K562 (cell line): Measurements from ENCODE around the gene SIGLEC6. TPM values are rescaled to one million over a fixed set of nuclear protein-coding genes. Genes with fewer than 3 reads are reported as not detected.

Experiments used
- BACH1 ChIP-seq: fragments of 200-800 bp; sonication (Bioruptor generic); IDR thresholded peaks from 2 replicates; pipeline ENCODE4 v1.6.1; 2016; ENCODE audit warnings: missing genetic modification characterization, missing compliant biosample characterization
- CBX1 ChIP-seq: sonication (generic); IDR thresholded peaks from 2 replicates; pipeline ENCODE4 v1.6.1; 2016; ENCODE audit warnings: antibody characterized with exemption, low read depth, mild to moderate bottlenecking
- CBX3 ChIP-seq, 2 experiments: IDR thresholded peaks; 1 replicate in 1 of 2; 2 replicates in 1 of 2; pipeline ENCODE4 v1.6.1; 2012; ENCODE audit warnings: inconsistent platforms in 2 of 2, low read length in 2 of 2, borderline replicate concordance in 1 of 2, control low read depth in 1 of 2
- DLX4 ChIP-seq: fragments of 250-450 bp; sonication (Bioruptor Pico); IDR thresholded peaks from 2 replicates; pipeline ENCODE4 v1.6.1; 2021; ENCODE audit warnings: mild to moderate bottlenecking
- FOSL1 ChIP-seq: fragments of 200-800 bp; sonication (Bioruptor generic); conservative IDR thresholded peaks from 2 replicates; pipeline ENCODE4 v1.6.1; 2016; ENCODE audit warnings: missing genetic modification characterization, missing compliant biosample characterization
- HNRNPL ChIP-seq: fragments of 200-400 bp; formaldehyde crosslinking; IDR thresholded peaks from 2 replicates; pipeline ENCODE4 v1.6.1; 2017; ENCODE audit warnings: low read depth, mild to moderate bottlenecking, low read length
- MAFG ChIP-seq: fragments of 450-650 bp; conservative IDR thresholded peaks from 2 replicates; pipeline ENCODE4 v1.6.1; 2016; ENCODE audit warnings: missing genetic modification characterization, missing compliant biosample characterization
- MCM7 ChIP-seq, 2 experiments: fragments of 450-650 bp; IDR thresholded peaks; 2 replicates each; pipeline ENCODE4 v1.6.1; 2016 to 2018
- MEF2D ChIP-seq: conservative IDR thresholded peaks from 2 replicates; pipeline ENCODE4 v1.6.1; 2016; ENCODE audit warnings: low read depth, missing genetic modification characterization, missing compliant biosample characterization
- POLR2AphosphoS2 ChIP-seq: IDR thresholded peaks from 2 replicates; pipeline ENCODE4 v1.6.1; 2012; ENCODE audit warnings: low read length, improper control_type of control experiment
- POU5F1 ChIP-seq: fragments of 150-350 bp; IDR thresholded peaks from 2 replicates; pipeline ENCODE4 v1.6.1; 2014; ENCODE audit warnings: borderline replicate concordance, low read length, low read depth, mild to moderate bottlenecking; ENCODE audit not compliant: partially characterized antibody
- SIX5 ChIP-seq, 2 experiments: IDR thresholded peaks; 2 replicates each; pipeline ENCODE4 v1.6.1; 2011; ENCODE audit warnings: low read length in 2 of 2, borderline replicate concordance in 1 of 2, low read depth in 1 of 2, mild to moderate bottlenecking in 1 of 2, moderate library complexity in 1 of 2; ENCODE audit not compliant: insufficient read depth in 1 of 2
- SRSF9 ChIP-seq: fragments of 200-400 bp; formaldehyde crosslinking; IDR thresholded peaks from 2 replicates; pipeline ENCODE4 v1.6.1; 2017; ENCODE audit warnings: low read depth, low read length, borderline replicate concordance
- XRCC5 ChIP-seq: fragments of 200-400 bp; formaldehyde crosslinking; IDR thresholded peaks from 2 replicates; pipeline ENCODE4 v1.6.1; 2017; ENCODE audit warnings: low read depth, mild to moderate bottlenecking, low read length
- ZBTB11 ChIP-seq, 3 experiments: fragments of 200-800 bp in 1 of 3; fragments of 250-450 bp in 1 of 3; fragments of 450-650 bp in 1 of 3; sonication (Bioruptor Pico) in 1 of 3; sonication (Bioruptor generic) in 1 of 3; formaldehyde crosslinking in 1 of 3; IDR thresholded peaks; 2 replicates each; pipeline versions ENCODE4 v1.6.1 to v1.8.0; 2016 to 2022; ENCODE audit warnings: mild to moderate bottlenecking in 2 of 3, missing genetic modification characterization in 2 of 3, missing compliant biosample characterization in 1 of 3, moderate library complexity in 1 of 3
- ZFX ChIP-seq: sonication (generic); formaldehyde crosslinking; IDR thresholded peaks from 2 replicates; pipeline ENCODE4 v1.8.0; 2022; ENCODE audit warnings: mild to moderate bottlenecking, missing genetic modification reagents, moderate library complexity
- ZNF232 ChIP-seq: sonication (generic); formaldehyde crosslinking; IDR thresholded peaks from 2 replicates; pipeline ENCODE4 v1.8.0; 2022; ENCODE audit warnings: mild to moderate bottlenecking, missing genetic modification reagents
- ZNF280B ChIP-seq: fragments of 250-450 bp; sonication (Bioruptor Pico); IDR thresholded peaks from 2 replicates; pipeline ENCODE4 v1.5.1; 2021; ENCODE audit warnings: mild to moderate bottlenecking
- ZNF436 ChIP-seq: fragments of 250-450, 450-650 bp; sonication (Bioruptor Pico); formaldehyde crosslinking; IDR thresholded peaks from 2 replicates; pipeline ENCODE4 v1.7.0; 2020; ENCODE audit warnings: mild to moderate bottlenecking
- ZNF589 ChIP-seq: fragments of 200-800 bp; sonication (Bioruptor generic); IDR thresholded peaks from 2 replicates; pipeline ENCODE4 v1.6.1; 2016; ENCODE audit warnings: low read depth, missing genetic modification characterization, missing compliant biosample characterization
- ZNF740 ChIP-seq, 3 experiments: fragments of 200-800 bp in 1 of 3; sonication (Bioruptor generic) in 1 of 3; sonication (generic) in 1 of 3; formaldehyde crosslinking in 1 of 3; IDR thresholded peaks; 2 replicates each; pipeline versions ENCODE4 v1.6.1 to v1.8.0; 2016 to 2022; ENCODE audit warnings: mild to moderate bottlenecking in 2 of 3, missing compliant biosample characterization in 2 of 3, missing genetic modification characterization in 2 of 3, missing genetic modification reagents in 1 of 3
- polyA plus RNA-seq, 8 experiments: library from polyadenylated mRNA; depleted of rRNA in 4 of 8; stranded (reverse) in 5 of 8; unstranded in 3 of 8; fragments of >200 nt; fragmentation: Nextera tagmentation in 2 of 8; fragmentation: Illumina TruSeq in 1 of 8; extraction: Ambion mirVana in 2 of 8; extraction: Trizol in 1 of 8; gene quantifications; 2 replicates each; pipeline versions ENCODE4 v1.2.1 to v1.2.3, GENCODE V29; 2011 to 2014; ENCODE audit warnings: inconsistent platforms in 1 of 8, missing spikeins in 1 of 8
- total RNA-seq, 7 experiments: library from RNA; depleted of rRNA in 6 of 7; stranded (reverse); fragments of >200 nt in 6 of 7; fragmentation: Illumina TruSeq in 2 of 7; extraction: Trizol in 2 of 7; gene quantifications; 2 replicates each; pipeline versions ENCODE4 v1.2.1 to v1.2.3, GENCODE V29; 2011 to 2021; ENCODE audit warnings: low replicate concordance in 1 of 7

SIGLEC6 gene
- total and polyA plus RNA-seq, 9 of the 15 experiments (the other 6 are each of a cell fraction or from before 2014, with no cell fraction given), result 0.03 to 17.5 (median 0.71) TPM

- TF ChIP-seq ZNF232 (CRISPR knock-in tag), result no peak
- no peak for TF ChIP-seq SRSF9
- TF ChIP-seq CBX1, result no peak
- no peak for TF ChIP-seq FOSL1 (tag)
- TF ChIP-seq CBX3 (IDR thresholded peaks at IDR 0.05; ENCODE audit: borderline replicate concordance in 1 of 2, low read length in 2 of 2), result peak in 1 of 2 experiments; percentile 75; a peak in 2 of 3 replicates
- TF ChIP-seq ZFX (CRISPR knock-in tag), result no peak
- no peak for TF ChIP-seq ZNF436 (CRISPR knock-in tag)
- peak; percentile 78 to 81 for TF ChIP-seq SIX5 (IDR thresholded peaks at IDR 0.05; ENCODE audit: borderline replicate concordance in 1 of 2, insufficient read depth in 1 of 2, low read depth in 1 of 2, low read length in 2 of 2)
- peak; percentile 62 for TF ChIP-seq POU5F1
- TF ChIP-seq ZNF589 (CRISPR knock-in tag), result peak; percentile 66; the same call in 1 of the 2 replicates
- TF ChIP-seq DLX4 (CRISPR knock-in tag), result no peak
- TF ChIP-seq ZNF280B (CRISPR knock-in tag), result no peak
- TF ChIP-seq XRCC5, result 0 out of 2 replicates have a peak, but pooled peaks have one; percentile 29
- TF ChIP-seq POLR2AphosphoS2, result no peak
- TF ChIP-seq HNRNPL, result no peak
- peak in 1 of 3 experiments; percentile 92; a peak in 2 of 6 replicates for TF ChIP-seq ZBTB11 (CRISPR knock-in tag; IDR thresholded peaks at IDR 0.05)
- peak; percentile 81 for TF ChIP-seq BACH1 (tag)
- TF ChIP-seq MAFG (tag), result no peak
- TF ChIP-seq MEF2D (tag), result peak; percentile 40; the same call in 1 of the 2 replicates
- TF ChIP-seq ZNF740 (CRISPR knock-in tag; IDR thresholded peaks at IDR 0.05), result no peak
- no peak for TF ChIP-seq ZNF740 (tag; IDR thresholded peaks at IDR 0.05)
- no peak for TF ChIP-seq MCM7 (IDR thresholded peaks at IDR 0.05)
These were observed 39.6 kb upstream of the SIGLEC6 start, which contains the start of gene ZNF175 (continued) for GRCh38 chr19:51570962-51571575.
